ENCODE data around the gene EIF2B4.

Gene EIF2B4

DNA sequence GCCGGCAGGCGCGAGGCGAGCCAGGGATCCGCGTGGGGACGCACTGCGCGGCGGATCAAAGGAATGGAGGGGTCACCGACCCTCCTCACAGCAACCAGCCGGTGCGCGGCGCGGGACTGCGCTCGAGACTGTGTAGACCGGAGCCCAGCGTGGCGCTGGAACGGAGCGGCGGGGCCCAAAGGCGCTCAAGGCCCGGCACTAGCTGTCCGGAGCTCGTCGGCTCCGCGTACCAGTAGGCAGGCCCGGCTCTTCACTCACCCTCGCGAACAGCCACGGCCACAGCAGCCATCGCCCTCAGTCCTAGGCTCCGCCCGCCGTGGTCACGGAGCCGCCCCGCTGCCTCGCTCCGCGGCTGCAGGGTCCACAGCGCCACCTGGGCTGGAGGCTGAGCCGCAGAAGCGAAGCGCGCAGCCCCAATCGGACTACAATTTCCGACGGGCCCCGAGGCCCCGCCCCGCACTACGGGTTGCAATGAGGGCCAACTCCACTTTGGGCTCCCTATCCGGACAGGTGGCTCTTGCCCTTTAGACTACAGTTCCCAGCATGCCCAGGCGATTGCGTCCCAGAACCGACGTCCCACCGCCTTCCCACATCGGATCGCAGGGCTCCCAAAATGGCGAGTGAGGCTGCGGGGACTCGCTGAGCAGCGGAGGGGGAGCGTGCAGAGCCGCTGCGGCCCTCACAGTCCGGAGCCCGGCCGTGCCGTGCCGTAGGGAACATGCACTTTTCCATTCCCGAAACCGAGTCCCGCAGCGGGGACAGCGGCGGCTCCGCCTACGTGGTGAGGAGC lies at the start of gene EIF2B4, which contains the start of gene SNX17:
Gene EIF2B4, minus strand, starts transcription at position 313 of the 790 bp plus-strand sequence. Its CDS starts 24 bp downstream, at position 289.
Gene SNX17, plus strand, starts transcription at position 591 of the 790 bp plus-strand sequence. Its CDS starts 128 bp downstream, at position 719.
- DNase-seq (ENCODE audit: low spot score), result peak; percentile 97

DNA sequence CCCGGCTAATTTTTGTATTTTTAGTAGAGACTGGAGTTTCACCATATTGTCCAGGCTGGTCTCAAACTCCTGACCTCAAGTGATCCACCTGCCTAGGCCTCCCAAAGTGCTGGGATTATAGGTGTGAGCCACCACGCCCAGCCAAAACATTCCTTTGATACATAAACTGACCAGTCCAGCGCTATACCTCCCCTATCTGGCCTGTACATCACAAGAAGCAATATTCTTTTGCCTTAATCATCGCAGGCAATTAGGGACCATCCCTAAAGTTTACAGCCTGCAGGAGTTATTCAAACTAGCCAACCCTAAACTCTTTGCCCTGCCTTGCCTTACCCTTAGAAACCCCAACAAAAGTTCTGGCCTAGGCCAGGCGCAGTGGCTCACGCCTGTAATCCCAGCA lies 46.0 kb upstream of the EIF2B4 start:
- DNase-seq (ENCODE audit: low spot score), result no peak

DNA sequence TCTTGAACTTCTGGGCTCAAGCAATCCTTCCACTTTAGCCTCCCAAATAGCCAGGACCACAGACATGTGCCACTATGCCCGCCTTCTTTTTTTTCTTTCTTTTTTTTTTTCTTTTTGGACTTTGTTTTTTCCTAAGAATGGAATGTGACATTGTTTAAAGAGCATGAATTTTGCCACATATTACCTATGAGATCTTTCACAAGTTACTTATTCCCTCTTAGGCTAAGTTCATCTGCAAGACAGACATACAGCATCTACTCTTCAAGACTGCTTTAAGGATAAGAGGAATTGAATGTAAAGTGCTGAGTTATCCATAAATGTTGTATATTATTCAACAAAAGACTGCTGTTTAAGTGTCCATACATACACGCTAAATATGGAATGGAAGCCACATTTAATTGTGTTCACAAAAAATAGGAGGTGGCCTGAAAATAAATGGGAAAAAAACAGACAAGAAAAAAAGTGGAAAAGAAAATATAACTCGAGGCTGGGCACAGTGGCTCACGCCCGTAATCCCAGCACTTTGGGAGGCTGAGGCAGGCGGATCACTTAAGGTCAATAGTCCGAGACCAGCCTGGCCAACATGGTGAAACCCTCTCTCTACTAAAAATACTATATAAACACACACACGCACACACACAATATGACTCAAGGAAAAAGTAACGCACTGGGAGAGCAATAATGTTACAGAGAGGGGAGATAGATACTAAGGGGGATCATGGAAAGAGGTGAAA lies 42.4 kb upstream of the EIF2B4 start:
- no peak for DNase-seq (ENCODE audit: low spot score)

DNA sequence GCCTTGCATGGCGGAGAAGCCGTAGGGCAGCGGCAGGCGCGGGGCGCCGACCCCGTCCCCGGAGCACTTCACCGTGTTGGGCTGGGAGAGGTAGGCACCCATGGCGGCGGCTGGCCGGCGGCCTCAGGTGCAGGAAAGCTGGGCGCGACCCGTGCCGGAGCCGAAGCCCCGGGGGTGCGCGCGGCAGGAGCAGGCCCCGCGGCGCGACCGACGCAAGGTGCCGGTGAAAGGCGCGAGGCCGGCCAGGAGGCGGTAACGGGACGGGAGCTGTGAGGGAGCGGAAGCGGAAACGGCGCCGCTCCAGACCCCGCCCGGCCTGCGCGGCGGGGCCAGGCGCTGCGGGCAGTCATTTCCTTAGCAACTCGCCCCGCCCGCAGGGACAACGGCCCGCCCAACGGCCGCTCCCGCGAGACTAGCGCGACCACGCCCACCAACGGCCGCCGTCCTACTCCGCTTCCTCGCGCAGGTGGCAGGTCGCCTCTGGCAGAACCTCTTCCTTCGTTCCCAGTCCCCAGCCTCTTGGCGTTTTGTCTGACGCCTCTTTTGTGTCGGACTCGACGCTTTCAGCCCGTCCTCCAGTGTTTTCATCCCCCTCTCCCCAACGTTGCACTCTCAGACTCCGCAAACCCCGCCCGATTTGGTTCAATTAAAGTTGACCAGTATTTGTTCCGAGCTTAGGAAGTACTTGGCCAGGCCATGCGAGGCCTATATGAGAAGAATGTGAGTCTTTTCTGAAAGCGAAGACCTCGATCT lies 39.4 kb upstream of the EIF2B4 start, which contains the start of gene PPM1G:
Gene PPM1G, minus strand, starts transcription at position 271 of the 753 bp plus-strand sequence. Its CDS starts 169 bp downstream, at position 102.
- peak; percentile 99 for DNase-seq (ENCODE audit: low spot score)

DNA sequence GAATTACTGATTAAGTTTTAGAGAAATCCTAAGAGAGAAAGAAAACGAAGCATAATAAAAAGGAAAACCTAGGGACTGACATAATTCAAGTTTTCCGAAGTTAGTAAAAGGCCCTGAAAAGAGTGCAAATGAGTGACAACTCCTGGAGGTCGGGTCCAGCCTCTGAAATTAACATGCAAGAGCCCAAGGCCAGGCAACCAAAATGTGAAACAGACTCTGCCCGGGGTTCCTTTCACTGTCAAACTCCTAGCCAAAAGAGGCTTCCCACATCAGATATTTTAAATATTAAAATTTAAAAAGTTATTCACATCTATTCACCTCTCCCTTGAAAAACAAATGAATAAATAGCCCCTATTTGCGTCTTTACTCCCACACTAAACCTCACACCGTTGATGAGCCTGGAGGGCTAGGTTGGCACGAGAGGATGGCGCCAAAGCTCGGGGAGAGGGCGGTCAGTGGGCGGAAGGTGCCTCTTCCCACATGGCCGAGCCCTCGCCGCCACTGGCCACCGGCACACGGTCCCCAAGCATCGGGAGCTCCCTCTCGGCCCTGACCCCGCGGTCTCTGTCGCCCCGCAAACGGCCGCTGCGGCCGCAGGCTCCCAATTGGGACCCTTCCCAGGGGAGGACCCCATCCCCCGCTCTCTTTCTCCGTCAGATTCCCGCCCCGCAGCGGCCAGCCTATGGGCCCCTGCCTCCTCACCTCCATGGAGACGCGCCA lies 38.6 kb upstream of the EIF2B4 start:
- peak; percentile 51 for DNase-seq (ENCODE audit: low spot score)

DNA sequence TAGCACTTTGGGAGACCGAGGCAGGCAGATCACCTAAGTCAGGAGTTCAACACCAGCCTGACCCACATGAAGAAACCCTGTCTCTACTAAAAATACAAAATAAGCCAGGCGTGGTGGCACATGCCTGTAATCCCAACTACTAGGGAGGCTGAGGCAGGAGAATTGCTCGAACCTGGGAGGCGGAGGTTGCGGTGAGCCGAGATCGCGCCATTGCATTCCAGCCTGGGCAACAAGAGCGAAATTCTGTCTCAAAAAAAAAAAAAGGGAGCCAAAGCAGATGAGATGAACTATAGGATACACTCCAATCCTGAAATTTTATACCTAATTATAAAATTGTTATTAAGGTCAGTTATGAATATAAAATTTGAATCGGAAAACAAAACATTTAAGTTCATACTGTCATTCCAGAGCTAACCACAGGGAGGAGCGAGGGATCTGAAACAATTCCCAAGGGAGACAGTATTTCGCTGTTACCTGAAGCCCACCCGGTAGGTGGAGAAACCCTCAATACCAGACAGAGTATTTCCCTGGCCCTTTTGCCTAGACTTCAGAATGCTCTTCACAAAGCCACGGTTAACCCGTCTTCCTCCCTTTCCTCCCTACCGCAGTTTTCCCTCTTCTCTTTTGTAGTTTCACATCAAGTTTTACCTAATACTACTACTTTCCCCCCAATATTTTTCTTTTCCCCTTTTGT lies 37.8 kb upstream of the EIF2B4 start:
- peak; percentile 37 for DNase-seq (ENCODE audit: low spot score)

DNA sequence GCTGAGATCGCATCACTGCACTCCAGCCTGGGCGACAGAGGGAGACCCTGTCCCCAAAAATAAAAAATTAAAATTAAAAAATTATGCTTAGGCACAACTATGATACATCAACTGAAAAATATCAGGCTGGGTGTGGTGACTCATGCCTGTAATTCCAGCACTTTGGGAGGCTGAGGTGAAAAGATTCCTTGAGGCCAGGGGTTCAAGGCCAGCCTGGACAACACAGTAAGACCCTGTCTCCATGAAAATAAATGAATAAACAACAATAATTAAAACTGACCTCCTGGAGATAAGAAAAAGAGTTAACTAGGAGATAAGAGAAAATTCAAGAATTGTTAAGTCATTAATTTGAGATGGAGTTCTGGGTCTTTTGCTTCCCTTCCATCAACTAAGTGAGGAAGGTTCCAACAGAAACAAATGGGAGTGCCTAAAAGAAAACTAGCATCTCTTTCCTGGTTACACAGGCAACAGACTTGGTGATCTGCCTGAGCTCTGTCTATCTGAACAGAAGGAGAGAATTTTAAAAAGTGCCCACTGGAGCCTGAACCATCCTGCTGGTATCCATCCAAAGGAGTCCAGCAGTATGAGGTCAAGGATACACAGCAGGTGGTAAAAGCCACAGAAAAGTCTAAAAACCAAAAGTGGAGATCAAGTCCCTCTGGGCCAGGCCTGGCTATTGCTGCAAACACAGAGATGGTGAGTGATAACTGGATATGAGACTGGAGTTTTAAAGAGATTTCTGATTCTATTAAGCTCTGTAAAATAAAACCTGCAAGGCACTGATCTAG lies 30.4 kb upstream of the EIF2B4 start:
- no peak for DNase-seq (ENCODE audit: low spot score)

DNA sequence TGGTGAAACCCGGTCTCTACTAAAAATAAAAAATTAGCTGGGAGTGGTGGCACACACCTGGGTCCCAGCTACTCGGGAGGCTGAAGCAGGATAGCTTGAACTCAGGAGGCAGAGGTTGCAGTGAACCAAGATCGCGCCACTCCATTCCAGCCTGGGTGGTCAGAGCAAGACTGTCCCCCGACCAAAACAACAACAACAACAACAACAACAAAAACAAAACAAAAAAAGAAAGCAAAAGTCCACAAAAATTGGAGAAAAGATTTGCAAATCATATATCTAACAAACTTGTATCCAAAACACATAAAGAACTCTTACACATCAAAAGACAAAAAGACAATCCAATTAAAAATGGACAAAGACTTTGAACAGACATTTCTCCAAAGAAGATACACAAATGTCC lies 28.8 kb upstream of the EIF2B4 start:
- no peak for DNase-seq (ENCODE audit: low spot score)

DNA sequence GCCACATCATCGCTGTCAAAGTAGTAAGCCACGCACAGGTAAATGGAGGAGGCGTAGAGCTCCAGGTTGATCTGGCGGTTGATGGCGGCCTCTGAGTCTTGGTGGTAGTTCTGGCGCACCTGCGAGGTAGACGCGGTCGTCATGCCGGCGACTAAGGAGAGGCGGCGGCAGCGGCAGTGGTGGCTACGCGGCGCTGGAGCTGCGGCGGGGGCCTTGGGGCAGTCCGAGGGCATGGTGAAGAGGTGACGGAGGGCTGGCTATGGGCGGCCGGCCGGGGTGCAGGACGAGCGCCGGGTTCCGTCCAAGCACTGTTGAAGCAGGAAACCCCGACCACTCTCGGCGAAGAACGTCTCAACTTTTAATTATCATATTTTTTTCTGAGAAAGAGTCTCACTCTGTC lies 23.1 kb upstream of the EIF2B4 start:
- no peak for DNase-seq (ENCODE audit: low spot score)

DNA sequence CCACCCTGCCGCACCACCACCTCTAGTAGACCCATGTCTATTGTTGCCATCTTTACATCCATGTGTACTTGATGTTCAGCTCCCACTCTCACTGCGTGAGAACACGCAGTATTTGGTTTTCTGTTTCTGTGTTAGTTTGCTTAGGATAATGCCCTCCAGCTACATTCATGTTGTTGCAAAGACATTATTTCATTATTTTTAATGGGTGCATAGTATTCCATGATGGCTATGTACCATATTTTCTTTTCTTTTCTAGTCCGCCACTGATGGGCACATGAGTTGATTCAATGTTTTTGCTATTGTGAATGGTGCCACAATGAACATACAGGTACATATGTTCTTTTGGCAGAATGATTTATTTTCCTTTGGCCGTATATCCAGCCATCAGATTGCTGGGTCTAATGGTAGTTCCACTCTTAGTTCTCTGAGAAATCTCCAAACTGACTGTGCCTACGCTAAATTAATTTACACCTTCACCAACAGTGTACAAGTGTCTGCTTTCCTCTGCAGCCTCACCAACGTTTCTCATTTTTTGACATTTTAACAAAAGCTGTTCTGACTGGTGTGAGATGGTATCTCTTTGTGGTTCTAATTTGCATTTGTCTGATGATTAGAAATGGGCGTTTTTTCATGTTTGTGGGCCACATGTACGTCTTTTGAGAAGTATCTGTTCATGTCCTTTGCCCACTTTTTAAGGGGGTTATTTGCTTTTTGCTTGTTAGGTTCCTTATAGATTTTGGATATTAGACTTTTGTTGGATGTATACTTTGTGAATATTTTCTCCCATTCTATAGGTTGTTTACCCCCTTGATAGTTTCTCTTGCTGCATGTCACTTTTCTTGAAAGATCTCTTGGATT lies 20.9 kb upstream of the EIF2B4 start:
- no peak for DNase-seq (ENCODE audit: low spot score)

DNA sequence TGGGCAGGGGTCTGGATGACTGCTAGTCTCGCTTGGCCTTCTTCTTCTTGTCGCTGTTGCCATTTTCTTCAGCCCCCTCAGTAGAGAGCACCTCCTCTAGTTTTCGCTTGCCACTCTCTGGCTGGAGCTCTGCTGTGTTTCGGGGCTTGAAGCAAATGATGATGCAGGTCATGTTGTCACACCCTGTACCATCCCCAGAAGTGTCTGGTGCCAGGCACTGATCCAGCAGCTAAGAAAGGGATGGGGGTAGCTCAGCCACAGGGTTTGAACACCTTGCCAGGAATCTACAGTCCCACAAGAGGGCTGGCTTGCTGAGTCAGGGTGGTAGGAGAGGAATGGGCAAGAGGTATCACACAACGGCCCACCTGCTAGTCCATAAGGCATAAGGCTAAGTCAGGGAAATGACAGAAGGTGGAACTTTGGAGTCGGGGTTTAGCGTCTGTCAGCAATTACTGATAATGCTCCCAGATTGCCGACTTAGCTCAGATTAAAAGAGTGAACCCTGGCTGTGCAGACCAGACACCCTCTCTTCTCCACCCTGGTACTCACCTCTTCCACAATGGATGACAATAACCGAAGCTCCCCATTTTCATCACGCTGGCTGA lies 11.5 kb upstream of the EIF2B4 start:
- no peak for DNase-seq (ENCODE audit: low spot score)

DNA sequence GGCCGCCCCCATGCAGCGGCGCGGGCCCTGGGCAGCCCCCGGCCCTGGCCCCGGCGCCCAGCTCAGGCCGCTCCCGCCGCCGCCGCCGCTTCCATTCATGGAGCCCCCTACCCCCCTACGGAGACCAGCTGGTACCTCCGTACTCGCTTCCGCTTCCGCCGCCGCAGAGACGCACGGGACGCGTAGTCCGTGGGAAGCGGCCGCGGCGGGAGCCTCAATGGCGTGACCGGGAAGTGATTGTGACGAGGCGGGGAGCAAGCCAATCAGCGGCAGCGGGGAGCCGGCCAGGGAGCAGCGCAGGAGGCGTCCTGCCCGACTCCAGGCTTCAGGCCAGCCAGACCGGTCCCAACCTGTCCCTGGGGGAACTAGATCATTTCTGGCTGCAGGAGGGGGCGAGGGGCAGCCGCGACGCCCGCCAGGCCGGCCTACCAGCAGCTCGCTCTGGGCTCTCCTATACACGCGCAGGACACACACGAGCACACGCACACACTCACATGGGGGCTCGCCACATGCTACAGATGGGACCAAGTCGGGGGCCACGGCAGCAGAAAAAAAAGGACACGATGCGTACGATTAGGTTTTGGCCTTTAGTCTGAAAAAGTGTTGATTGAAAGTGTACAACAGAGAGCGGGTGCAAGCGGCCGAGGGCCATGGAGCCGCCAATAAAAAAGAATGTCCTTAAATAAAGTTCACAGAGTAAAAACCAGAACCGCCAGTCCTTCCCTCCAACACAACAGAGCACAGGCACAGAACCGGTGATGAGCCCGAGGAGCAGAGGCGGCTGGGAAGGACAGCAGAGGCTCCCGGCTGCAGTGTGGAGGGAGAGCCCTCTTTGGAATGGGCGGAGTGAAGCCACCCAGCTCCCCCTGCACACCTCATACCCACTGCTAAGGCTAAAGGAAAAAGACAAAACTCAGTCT lies 10.7 kb upstream of the EIF2B4 start, which contains the start of gene ZNF513:
Gene ZNF513, minus strand, starts transcription at position 109 of the 920 bp plus-strand sequence. CDS start 208 bp downstream, outside the sequence.
- peak; percentile 97 for DNase-seq (ENCODE audit: low spot score)

DNA sequence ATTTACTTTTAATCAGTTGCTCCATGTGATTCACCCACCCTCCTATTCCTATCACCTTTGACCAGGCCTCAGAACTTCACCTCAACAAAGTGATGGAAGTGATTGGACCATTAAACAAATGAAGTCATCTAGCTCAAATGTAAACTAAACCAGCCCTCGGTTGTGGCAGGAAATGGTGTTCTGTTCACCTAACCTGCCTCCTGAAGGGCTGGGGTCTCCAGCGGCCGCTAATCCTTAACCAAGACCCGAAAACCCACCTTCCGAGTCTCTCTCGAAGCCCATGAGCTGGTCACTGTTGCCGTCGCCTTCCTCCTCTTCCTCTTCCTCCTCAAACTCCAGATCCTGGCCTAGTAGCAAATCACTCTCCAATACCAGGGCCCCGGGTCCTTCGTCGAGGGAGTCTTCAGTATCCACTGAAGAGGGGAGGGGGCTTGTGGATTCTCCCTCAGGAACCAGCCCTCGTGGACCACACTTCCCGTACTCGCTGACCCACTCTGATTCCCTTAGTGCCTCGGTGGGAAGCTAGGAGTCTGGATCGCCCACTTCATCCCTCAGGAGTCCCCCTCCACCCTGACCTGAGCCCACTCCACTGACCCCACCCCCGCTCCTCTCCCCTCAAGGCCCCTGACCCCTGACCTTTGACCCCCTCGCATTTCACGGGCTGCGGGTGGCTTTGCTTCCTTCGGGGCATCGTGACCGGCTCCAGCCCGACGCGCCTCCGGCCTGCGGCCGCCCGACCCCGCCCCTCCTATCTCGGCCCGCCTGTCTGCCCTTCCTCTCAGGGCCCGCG lies 9.9 kb upstream of the EIF2B4 start:
- no peak for DNase-seq (ENCODE audit: low spot score)

DNA sequence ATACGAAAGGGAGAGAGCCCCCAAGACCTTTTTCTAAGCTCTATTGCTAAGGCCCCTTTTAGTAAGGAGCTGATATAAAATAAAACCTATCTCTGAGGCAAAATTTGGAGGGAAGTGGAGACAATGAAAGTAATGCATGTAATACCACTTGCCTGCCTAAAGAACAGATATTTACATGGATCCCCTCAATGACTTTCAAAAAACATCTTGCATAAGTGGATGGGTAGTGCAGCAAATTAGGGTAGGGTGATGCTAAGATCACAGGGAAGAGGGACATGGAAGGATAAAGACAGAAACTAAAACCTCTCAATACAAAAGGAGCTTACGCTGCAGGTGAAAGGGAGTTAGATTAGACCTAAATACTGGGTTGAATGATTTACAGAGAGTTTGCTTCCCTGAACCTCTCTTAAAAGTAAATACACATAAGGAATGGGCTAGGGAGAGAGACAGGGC lies 9.3 kb upstream of the EIF2B4 start:
- no peak for DNase-seq (ENCODE audit: low spot score)

DNA sequence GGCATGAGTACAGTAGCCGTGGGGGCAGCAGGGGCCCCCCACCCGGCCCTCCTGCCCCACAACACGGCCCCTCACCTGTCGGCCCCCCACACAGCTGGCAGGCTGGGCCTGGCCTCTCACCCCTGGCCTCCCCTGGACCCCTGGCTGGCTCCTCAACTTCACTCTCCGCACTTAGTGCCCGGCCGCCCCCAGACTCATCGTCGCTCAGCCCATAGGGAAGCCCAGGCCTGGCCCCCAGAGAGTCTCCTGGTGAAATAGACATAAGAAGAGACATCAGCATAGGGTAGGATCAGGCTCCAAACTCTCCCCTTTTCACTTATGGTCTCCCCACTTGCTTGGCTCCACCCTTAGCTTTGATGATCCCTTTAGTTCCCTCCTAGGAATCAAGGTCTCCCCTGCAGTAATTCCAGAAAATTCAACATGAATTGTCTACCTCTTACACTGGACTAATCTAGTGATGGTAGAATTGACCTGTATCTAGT lies 8.7 kb upstream of the EIF2B4 start:
- DNase-seq (ENCODE audit: low spot score), result no peak

DNA sequence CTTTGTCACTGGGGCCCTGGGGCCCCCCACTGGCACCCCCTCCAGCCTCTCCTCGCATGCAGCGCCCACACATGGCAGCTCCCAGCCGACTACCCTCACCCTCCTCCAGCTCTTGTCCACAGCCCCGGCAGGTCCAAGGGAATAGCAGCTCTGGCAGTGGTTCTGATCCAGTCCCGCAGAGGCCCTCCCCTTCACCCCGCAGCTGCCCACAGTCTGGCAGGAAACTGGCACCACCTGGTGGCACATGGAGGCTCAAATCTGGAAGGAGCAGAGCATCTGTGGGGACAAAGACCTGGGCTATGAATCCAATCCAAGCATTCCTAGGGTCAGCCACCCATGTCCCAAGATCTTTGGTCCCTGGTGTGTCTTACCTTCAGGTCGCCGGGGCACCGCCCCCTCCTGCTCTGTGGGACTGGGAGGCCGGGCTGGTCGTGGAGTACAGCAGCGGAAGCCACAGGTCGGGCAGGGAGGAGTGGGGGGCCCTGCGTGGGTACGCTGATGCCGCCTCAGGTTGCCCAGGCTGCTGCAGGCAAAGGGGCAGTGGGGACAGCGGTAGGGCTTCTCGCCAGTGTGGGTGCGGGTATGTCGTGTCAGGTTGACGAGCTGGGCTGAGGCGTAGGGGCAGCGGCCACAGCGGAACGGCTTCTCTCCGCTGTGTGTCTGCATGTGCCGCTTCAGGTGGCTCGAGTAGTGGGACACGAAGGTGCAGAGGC lies 8.1 kb upstream of the EIF2B4 start:
- no peak for DNase-seq (ENCODE audit: low spot score)
